ENCODE results near the gene SLC27A6. TPM values are rescaled to one million over a fixed set of nuclear protein-coding genes. Genes with fewer than 3 reads are reported as not detected.

Gene SLC27A6
- total and polyA plus RNA-seq, 2 experiments from 2014 or later, result 2.0 to 4.8 TPM

DNA sequence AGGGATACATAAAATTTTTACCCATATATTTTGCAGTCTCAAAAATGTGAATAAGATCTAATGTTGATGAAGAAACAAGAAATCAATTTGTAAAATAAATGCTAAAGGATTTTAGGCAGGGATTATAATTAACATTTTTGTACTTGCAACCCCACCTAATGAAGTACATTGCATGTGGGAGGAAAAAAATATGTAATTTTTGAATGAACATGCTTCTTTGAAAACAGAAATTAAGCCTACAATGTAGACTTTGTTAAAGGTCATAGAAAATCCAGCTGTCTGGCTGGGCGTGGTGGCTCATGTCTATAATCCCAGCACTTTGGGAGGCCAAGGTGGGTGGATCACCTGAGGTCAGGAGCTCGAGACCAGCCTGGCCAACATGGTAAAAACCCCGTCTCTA is 15.6 kb downstream of the SLC27A6 start (continued):
- TF ChIP-seq, protein P1, sequence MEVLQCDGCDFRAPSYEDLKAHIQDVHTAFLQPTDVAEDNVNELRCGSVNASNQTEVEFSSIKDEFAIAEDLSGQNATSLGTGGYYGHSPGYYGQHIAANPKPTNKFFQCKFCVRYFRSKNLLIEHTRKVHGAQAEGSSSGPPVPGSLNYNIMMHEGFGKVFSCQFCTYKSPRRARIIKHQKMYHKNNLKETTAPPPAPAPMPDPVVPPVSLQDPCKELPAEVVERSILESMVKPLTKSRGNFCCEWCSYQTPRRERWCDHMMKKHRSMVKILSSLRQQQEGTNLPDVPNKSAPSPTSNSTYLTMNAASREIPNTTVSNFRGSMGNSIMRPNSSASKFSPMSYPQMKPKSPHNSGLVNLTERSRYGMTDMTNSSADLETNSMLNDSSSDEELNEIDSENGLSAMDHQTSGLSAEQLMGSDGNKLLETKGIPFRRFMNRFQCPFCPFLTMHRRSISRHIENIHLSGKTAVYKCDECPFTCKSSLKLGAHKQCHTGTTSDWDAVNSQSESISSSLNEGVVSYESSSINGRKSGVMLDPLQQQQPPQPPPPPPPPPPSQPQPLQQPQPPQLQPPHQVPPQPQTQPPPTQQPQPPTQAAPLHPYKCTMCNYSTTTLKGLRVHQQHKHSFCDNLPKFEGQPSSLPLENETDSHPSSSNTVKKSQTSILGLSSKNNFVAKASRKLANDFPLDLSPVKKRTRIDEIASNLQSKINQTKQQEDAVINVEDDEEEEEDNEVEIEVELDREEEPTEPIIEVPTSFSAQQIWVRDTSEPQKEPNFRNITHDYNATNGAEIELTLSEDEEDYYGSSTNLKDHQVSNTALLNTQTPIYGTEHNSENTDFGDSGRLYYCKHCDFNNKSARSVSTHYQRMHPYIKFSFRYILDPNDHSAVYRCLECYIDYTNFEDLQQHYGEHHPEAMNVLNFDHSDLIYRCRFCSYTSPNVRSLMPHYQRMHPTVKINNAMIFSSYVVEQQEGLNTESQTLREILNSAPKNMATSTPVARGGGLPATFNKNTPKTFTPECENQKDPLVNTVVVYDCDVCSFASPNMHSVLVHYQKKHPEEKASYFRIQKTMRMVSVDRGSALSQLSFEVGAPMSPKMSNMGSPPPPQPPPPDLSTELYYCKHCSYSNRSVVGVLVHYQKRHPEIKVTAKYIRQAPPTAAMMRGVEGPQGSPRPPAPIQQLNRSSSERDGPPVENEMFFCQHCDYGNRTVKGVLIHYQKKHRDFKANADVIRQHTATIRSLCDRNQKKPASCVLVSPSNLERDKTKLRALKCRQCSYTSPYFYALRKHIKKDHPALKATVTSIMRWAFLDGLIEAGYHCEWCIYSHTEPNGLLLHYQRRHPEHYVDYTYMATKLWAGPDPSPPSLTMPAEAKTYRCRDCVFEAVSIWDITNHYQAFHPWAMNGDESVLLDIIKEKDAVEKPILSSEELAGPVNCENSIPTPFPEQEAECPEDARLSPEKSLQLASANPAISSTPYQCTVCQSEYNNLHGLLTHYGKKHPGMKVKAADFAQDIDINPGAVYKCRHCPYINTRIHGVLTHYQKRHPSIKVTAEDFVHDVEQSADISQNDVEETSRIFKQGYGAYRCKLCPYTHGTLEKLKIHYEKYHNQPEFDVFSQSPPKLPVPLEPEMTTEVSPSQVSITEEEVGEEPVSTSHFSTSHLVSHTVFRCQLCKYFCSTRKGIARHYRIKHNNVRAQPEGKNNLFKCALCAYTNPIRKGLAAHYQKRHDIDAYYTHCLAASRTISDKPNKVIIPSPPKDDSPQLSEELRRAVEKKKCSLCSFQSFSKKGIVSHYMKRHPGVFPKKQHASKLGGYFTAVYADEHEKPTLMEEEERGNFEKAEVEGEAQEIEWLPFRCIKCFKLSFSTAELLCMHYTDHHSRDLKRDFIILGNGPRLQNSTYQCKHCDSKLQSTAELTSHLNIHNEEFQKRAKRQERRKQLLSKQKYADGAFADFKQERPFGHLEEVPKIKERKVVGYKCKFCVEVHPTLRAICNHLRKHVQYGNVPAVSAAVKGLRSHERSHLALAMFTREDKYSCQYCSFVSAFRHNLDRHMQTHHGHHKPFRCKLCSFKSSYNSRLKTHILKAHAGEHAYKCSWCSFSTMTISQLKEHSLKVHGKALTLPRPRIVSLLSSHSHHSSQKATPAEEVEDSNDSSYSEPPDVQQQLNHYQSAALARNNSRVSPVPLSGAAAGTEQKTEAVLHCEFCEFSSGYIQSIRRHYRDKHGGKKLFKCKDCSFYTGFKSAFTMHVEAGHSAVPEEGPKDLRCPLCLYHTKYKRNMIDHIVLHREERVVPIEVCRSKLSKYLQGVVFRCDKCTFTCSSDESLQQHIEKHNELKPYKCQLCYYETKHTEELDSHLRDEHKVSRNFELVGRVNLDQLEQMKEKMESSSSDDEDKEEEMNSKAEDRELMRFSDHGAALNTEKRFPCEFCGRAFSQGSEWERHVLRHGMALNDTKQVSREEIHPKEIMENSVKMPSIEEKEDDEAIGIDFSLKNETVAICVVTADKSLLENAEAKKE (CRISPR knock-in tag; IDR thresholded peaks at IDR 0.05), result no peak
- TF ChIP-seq EZH2 (IDR thresholded peaks at IDR 0.05; ENCODE audit: low read depth, unreplicated experiment) (no peak), CREB1 (CRISPR knock-in tag; IDR thresholded peaks at IDR 0.05; ENCODE audit: low read depth) (no peak), ZNF331 (CRISPR knock-in tag; IDR thresholded peaks at IDR 0.05; ENCODE audit: low read depth) (no peak), JUNB (IDR thresholded peaks at IDR 0.05; ENCODE audit: unreplicated experiment) (no peak)
- TF ChIP-seq, protein P2, sequence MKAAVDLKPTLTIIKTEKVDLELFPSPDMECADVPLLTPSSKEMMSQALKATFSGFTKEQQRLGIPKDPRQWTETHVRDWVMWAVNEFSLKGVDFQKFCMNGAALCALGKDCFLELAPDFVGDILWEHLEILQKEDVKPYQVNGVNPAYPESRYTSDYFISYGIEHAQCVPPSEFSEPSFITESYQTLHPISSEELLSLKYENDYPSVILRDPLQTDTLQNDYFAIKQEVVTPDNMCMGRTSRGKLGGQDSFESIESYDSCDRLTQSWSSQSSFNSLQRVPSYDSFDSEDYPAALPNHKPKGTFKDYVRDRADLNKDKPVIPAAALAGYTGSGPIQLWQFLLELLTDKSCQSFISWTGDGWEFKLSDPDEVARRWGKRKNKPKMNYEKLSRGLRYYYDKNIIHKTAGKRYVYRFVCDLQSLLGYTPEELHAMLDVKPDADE (IDR thresholded peaks at IDR 0.05), result no peak
- TF ChIP-seq, protein P3, sequence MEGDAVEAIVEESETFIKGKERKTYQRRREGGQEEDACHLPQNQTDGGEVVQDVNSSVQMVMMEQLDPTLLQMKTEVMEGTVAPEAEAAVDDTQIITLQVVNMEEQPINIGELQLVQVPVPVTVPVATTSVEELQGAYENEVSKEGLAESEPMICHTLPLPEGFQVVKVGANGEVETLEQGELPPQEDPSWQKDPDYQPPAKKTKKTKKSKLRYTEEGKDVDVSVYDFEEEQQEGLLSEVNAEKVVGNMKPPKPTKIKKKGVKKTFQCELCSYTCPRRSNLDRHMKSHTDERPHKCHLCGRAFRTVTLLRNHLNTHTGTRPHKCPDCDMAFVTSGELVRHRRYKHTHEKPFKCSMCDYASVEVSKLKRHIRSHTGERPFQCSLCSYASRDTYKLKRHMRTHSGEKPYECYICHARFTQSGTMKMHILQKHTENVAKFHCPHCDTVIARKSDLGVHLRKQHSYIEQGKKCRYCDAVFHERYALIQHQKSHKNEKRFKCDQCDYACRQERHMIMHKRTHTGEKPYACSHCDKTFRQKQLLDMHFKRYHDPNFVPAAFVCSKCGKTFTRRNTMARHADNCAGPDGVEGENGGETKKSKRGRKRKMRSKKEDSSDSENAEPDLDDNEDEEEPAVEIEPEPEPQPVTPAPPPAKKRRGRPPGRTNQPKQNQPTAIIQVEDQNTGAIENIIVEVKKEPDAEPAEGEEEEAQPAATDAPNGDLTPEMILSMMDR (conservative IDR thresholded peaks at IDR 0.05; ENCODE audit: low read depth in 2 of 2), result no peak

Measured in GM23338 (cell line).